Liver (tissue), 9 donors: ENCODE measurements around the gene VSIG4. TPM values are rescaled to one million over a fixed set of nuclear protein-coding genes. Genes with fewer than 3 reads are reported as not detected.
A peak's percentile ranks its signal among the peaks of the same experiment; 100 is the strongest.

Experiments used
- DNase-seq: peaks from one replicate; pipeline ENCODE4 v3.0.0-alpha.2; 2017; ENCODE audit warnings: low spot score
- H3K27ac ChIP-seq, 2 donors: one replicate each; pipeline ENCODE4 v1.7.0; 2013; ENCODE audit warnings: inconsistent platforms in 2 of 2, low read length in 2 of 2, control low read depth in 1 of 2, low read depth in 1 of 2, mild to moderate bottlenecking in 1 of 2
- H3K27me3 ChIP-seq, 4 donors: one replicate each; pipeline versions ENCODE4 v1.6.1 to v1.7.0; 2013; ENCODE audit warnings: low read length in 3 of 4, inconsistent platforms in 1 of 4, mild to moderate bottlenecking in 1 of 4, moderate library complexity in 1 of 4; ENCODE audit not compliant: control insufficient read depth in 4 of 4, insufficient read depth in 4 of 4
- H3K36me3 ChIP-seq, 4 donors: one replicate each; pipeline versions ENCODE4 v1.6.1 to v1.7.0; 2013; ENCODE audit warnings: low read length in 3 of 4, mild to moderate bottlenecking in 3 of 4, low read depth in 1 of 4, moderate library complexity in 1 of 4; ENCODE audit not compliant: control insufficient read depth in 4 of 4, insufficient read depth in 3 of 4
- H3K4me1 ChIP-seq, 4 donors: one replicate each; pipeline versions ENCODE4 v1.6.1 to v1.7.0; 2013; ENCODE audit warnings: low read length in 3 of 4, mild to moderate bottlenecking in 3 of 4, moderate library complexity in 1 of 4; ENCODE audit not compliant: control insufficient read depth in 4 of 4, insufficient read depth in 4 of 4
- H3K4me3 ChIP-seq, 3 donors: one replicate each; pipeline versions ENCODE4 v1.6.1 to v1.7.0; 2013; ENCODE audit warnings: low read length in 3 of 3, control low read depth in 1 of 3, low read depth in 1 of 3, mild to moderate bottlenecking in 1 of 3
- H3K9ac ChIP-seq, 2 donors: one replicate each; pipeline ENCODE4 v1.7.0; 2013; ENCODE audit warnings: low read length in 2 of 2, mild to moderate bottlenecking in 2 of 2, moderate library complexity in 2 of 2, control low read depth in 1 of 2, low read depth in 1 of 2
- H3K9me3 ChIP-seq, 4 donors: one replicate each; pipeline versions ENCODE4 v1.6.1 to v1.7.0; 2013; ENCODE audit warnings: low read length in 3 of 4; ENCODE audit not compliant: control insufficient read depth in 4 of 4
- CTCF ChIP-seq: fragments of 150-350 bp; IDR thresholded peaks from 2 replicates; pipeline ENCODE4 v1.5.1; 2017; ENCODE audit warnings: improper control_type of control experiment, low read depth, low read length; ENCODE audit not compliant: missing input control
- EGR1 ChIP-seq, 2 donors: IDR thresholded peaks; 2 replicates each; pipeline ENCODE4 v1.6.1; 2016 to 2018; ENCODE audit warnings: antibody characterized with exemption in 2 of 2, low read depth in 2 of 2
- FOXA1 ChIP-seq: IDR thresholded peaks from 2 replicates; pipeline ENCODE4 v1.6.1; 2016; ENCODE audit warnings: antibody characterized with exemption
- FOXA2 ChIP-seq: IDR thresholded peaks from 2 replicates; pipeline ENCODE4 v1.6.1; 2016; ENCODE audit warnings: antibody characterized with exemption
- GABPA ChIP-seq, 2 donors: IDR thresholded peaks in 1 of 2; conservative IDR thresholded peaks in 1 of 2; 2 replicates each; pipeline ENCODE4 v1.6.1; 2016; ENCODE audit warnings: antibody characterized with exemption in 2 of 2, mild to moderate bottlenecking in 1 of 2, moderate library complexity in 1 of 2
- HNF4G ChIP-seq: IDR thresholded peaks from 2 replicates; pipeline ENCODE4 v1.6.1; 2016; ENCODE audit warnings: antibody characterized with exemption
- JUND ChIP-seq, 2 donors: IDR thresholded peaks; 2 replicates each; pipeline ENCODE4 v1.6.1; 2016; ENCODE audit warnings: antibody characterized with exemption in 2 of 2
- MAX ChIP-seq: IDR thresholded peaks from 2 replicates; pipeline ENCODE4 v1.6.1; 2016; ENCODE audit warnings: antibody characterized with exemption
- NR2F2 ChIP-seq: IDR thresholded peaks from 2 replicates; pipeline ENCODE4 v1.6.1; 2016; ENCODE audit warnings: antibody characterized with exemption
- RAD21 ChIP-seq, 2 donors: IDR thresholded peaks; 2 replicates each; pipeline ENCODE4 v1.6.1; 2016; ENCODE audit warnings: antibody characterized with exemption in 2 of 2, mild to moderate bottlenecking in 2 of 2
- REST ChIP-seq: IDR thresholded peaks from 2 replicates; pipeline ENCODE4 v1.6.1; 2016; ENCODE audit warnings: antibody characterized with exemption, mild to moderate bottlenecking
- RXRA ChIP-seq, 2 donors: IDR thresholded peaks; 2 replicates each; pipeline ENCODE4 v1.6.1; 2017 to 2018; ENCODE audit warnings: antibody characterized with exemption in 2 of 2, mild to moderate bottlenecking in 1 of 2
- SP1 ChIP-seq: IDR thresholded peaks from 2 replicates; pipeline ENCODE4 v1.6.1; 2018; ENCODE audit warnings: antibody characterized with exemption, mild to moderate bottlenecking
- TAF1 ChIP-seq: conservative IDR thresholded peaks from 2 replicates; pipeline ENCODE4 v1.6.1; 2016; ENCODE audit warnings: antibody characterized with exemption, mild to moderate bottlenecking
- YY1 ChIP-seq: IDR thresholded peaks from 2 replicates; pipeline ENCODE4 v1.6.1; 2016; ENCODE audit warnings: antibody characterized with exemption, mild to moderate bottlenecking
- ZBTB33 ChIP-seq: IDR thresholded peaks from 2 replicates; pipeline ENCODE4 v1.6.1; 2016; ENCODE audit warnings: antibody characterized with exemption
- WGBS: extraction: QIAGEN DNeasy Blood & Tissue Kit; methylation state at CpG from one replicate; pipeline ENCODE4 v1.1.7; 2013; 5-methylcytosine and 5-hydroxymethylcytosine counted together
- polyA plus RNA-seq, 2 donors: library from polyadenylated mRNA; stranded (reverse) in 1 of 2; unstranded in 1 of 2; fragments of 200-250 nt in 1 of 2; fragments of >200 nt in 1 of 2; fragmentation: Nextera tagmentation in 1 of 2; extraction: Ambion mirVana in 1 of 2; gene quantifications; one replicate each; pipeline versions ENCODE4 v1.2.1 to v1.2.3, GENCODE V29; 2013 to 2015
- total RNA-seq, 2 donors: library from RNA; depleted of rRNA; stranded (reverse); fragments of >200 nt; gene quantifications; one replicate each; pipeline ENCODE4 v1.2.3, GENCODE V29; 2014
- donor health status: healthy.
- donor health status: healthy.
- donor health status: healthy.
- donor health status: healthy.
- donor health status: healthy.

VSIG4 gene
- total and polyA plus RNA-seq, 4 donors, result 16.7 to 38.9 (median 36.3) TPM

GRCh38 chrX:66017659-66018170, 22.2 kb downstream of the VSIG4 start:
- H3K9ac ChIP-seq, result no peak overlapping the region
- H3K27ac ChIP-seq, result peak overlapping the region in 1 of 2 donors; percentile 15
- no peak for TF ChIP-seq FOXA1
- no peak for TF ChIP-seq TAF1
- TF ChIP-seq NR2F2, result no peak
- TF ChIP-seq GABPA (IDR thresholded peaks at IDR 0.05 in 1 of 2, conservative IDR thresholded peaks at IDR 0.05 in 1 of 2), result no peak
- no peak for TF ChIP-seq FOXA2
- H3K27me3 ChIP-seq, result no peaks in the 10 kb centered on the region
- H3K36me3 ChIP-seq, result no peaks in the 10 kb centered on the region
- H3K9me3 ChIP-seq, result no peaks in the 10 kb centered on the region
- no peak overlapping the region for H3K4me3 ChIP-seq
- peaks cover 0 to 3% (median 0%) of the 10 kb centered on the region in 4 donors for H3K4me1 ChIP-seq
- DNase-seq, result no peak

GRCh38 chrX:66016905-66017658, 22.8 kb downstream of the VSIG4 start:
- peak overlapping the region in 1 of 3 donors; percentile 8 for H3K4me3 ChIP-seq

GRCh38 chrX:66015900-66016689, 23.8 kb downstream of the VSIG4 start:
- 93% methylated on average over 1 of the region's 1 CpG for WGBS

More at GRCh38 chrX:66016905-66017658, 22.8 kb downstream of the VSIG4 start:
- Histone ChIP-seq H3K27ac (peak overlapping the region in 1 of 2 donors; percentile 42), H3K4me1 (peaks cover 0 to 3% (median 0%) of the 10 kb centered on the region in 4 donors), H3K9me3 (no peaks in the 10 kb centered on the region), H3K9ac (no peak overlapping the region), H3K27me3 (no peaks in the 10 kb centered on the region), H3K36me3 (no peaks in the 10 kb centered on the region)
- TF ChIP-seq GABPA (IDR thresholded peaks at IDR 0.05 in 1 of 2, conservative IDR thresholded peaks at IDR 0.05 in 1 of 2) (no peak), YY1 (no peak), FOXA2 (no peak), FOXA1 (no peak), SP1 (no peak), RXRA (IDR thresholded peaks at IDR 0.05) (no peak), JUND (IDR thresholded peaks at IDR 0.05) (no peak)
- no peak for DNase-seq
- 71% methylated on average over 2 of the region's 2 CpGs for WGBS

More at GRCh38 chrX:66015900-66016689, 23.8 kb downstream of the VSIG4 start:
- H3K9me3 ChIP-seq, result no peaks in the 10 kb centered on the region
- no peak overlapping the region for H3K4me3 ChIP-seq
- H3K4me1 ChIP-seq, result peaks cover 0 to 3% (median 0%) of the 10 kb centered on the region in 4 donors
- H3K9ac ChIP-seq, result no peak overlapping the region
- H3K36me3 ChIP-seq, result no peaks in the 10 kb centered on the region
- TF ChIP-seq FOXA2 (no peak), MAX (no peak), SP1 (no peak), RXRA (IDR thresholded peaks at IDR 0.05) (no peak), HNF4G (no peak), EGR1 (IDR thresholded peaks at IDR 0.05; ENCODE audit: low read depth in 2 of 2) (no peak), CTCF (no peak), ZBTB33 (no peak), TAF1 (no peak), RAD21 (IDR thresholded peaks at IDR 0.05) (no peak), JUND (IDR thresholded peaks at IDR 0.05) (no peak), GABPA (IDR thresholded peaks at IDR 0.05 in 1 of 2, conservative IDR thresholded peaks at IDR 0.05 in 1 of 2) (no peak), REST (no peak)
- peak overlapping the region in 1 of 2 donors; percentile 46 for H3K27ac ChIP-seq
- no peak for DNase-seq
- no peaks in the 10 kb centered on the region for H3K27me3 ChIP-seq
